GM19035 (cell line): ENCODE results near the gene PRR16.

Experiments
- ATAC-seq: cut with Tn5 transposase; IDR thresholded peaks from one replicate; pipeline ENCODE4 v1.9.1; 2021; ENCODE audit not compliant: unreplicated experiment

Gene PRR16

GRCh38 chr5:120706877-120707276 lies 242.8 kb downstream of the PRR16 start:
- ATAC-seq: no peak

DNA sequence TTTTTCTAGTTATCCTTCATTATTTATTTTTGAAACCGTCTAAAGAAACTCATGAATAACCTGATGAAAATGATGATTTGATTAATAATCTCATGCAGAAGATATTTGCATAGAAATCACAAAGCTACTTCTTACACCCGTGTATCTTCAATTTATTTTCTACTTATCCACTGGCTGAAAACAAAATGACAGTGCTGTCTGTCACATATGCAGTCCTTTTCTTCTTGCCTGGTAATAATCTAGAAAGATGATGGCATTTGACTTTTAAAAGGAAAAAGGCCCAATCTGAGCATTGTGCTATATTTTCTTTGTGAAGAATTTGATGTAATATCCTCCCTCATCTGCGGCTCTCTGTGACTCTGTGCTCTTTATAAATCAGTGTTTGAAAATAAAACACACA lies 253.3 kb downstream of the PRR16 start:
- no peak for ATAC-seq

DNA sequence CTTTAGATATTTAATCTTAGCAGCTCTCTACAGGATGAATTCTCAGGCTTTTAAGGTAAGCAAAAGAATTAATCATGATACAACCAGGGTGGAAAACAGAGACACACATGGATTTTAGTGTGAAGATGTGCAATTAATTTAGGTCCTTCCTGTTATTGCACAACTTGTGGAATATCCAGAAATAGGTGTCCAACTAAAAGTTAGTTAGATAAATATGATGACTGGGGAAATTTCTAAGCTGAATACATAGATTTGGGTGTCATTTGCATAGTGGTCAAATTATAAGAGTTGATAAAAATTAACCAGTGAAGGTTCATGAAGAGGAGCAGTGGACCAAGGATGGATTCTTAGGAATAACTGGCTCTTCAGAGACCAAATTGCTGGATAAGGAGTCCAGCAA lies 266.1 kb downstream of the PRR16 start:
- no peak for ATAC-seq

DNA sequence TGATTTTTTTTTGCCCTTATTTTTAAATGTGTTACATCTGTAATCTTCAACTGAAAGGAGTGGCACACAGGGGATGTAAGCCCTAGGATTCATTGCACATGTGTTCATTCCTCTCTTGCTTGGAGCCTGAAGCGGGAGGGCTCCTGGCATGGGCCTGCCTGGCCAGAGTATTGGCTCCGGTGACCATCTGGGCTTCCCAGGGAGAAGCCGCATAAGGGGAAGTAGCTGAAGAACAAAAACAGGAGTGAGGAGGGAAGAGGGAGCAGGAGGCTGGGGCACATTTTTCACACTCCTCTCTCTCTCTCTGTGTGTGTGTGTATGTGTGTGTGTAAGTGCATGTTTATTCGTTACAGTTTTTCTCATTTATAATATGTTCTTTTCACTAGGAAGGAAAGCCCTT lies 269.9 kb downstream of the PRR16 start:
- ATAC-seq: no peak

DNA sequence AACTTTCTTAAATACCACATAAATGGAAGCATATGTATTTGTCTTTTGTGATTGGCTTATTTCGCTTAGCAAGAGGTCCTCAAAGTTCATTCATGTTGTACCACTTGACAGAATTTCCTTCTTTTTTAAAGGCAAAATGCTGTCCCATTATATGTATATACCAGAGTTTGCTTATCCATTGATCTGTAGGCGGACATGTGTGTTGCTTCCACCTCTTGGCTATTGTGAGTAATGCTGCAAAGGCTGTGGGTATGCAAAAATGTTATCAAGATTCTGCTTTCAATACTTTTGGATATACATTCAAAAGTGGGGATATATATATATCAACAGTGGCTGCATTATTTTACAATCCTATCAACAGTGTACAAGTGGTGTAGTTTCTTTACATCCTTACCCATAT lies 271.0 kb downstream of the PRR16 start:
- ATAC-seq: no peak
